HG02938 (cell line): ENCODE measurements around the gene ZNF101.

Experiments used
- ATAC-seq: cut with Tn5 transposase; IDR thresholded peaks from one replicate; pipeline ENCODE4 v1.9.1; 2021; ENCODE audit warnings: mild to moderate bottlenecking, moderate library complexity; ENCODE audit not compliant: unreplicated experiment

The ZNF101 gene

DNA sequence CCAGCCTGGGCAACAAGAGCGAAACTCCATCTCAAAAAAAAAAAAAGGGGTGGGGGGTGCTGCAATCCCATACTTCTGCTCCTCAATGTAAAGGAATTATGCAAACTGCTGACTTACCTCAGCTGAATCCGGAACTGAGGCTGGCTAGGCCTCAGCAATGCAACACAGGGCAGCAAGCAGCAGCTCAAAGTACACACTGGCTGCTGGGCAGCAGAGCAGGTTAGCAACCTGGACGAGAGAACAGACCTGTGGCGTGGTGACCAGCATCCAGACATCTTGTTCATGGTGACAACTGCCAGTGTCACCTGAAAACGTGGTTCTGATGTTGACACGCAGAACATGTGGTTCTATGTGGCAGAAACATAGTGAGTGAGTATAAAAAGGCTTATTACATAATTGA is 36.2 kb downstream of the ZNF101 start:
- ATAC-seq, result no peak

DNA sequence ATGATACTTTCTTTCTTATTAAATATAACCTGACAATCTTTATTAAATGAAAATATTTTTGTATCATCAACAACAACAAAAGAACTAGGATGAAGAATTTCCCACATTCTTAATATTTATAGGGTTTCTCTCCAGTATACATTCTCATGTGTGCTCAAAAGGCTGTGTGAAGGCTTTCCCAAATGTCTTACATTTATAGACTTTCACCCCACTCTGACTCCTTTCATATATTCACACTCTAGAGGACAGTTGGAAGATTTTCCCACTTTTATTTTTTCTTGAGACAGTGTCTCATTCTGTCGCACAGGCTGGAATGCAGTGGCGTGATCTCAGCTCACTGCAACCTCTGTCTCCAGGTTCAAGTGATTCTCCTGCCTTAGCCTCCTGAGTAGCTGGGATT is 41.9 kb downstream of the ZNF101 start:
- no peak for ATAC-seq

- no peak for ATAC-seq
These were observed 42.8 kb downstream of the ZNF101 start for GRCh38 chr19:19711306-19711933.

GRCh38 chr19:19711934-19712828 is 43.5 kb downstream of the ZNF101 start:
- no peak for ATAC-seq

GRCh38 chr19:19719798-19720197 is 51.2 kb downstream of the ZNF101 start:
- no peak for ATAC-seq

DNA sequence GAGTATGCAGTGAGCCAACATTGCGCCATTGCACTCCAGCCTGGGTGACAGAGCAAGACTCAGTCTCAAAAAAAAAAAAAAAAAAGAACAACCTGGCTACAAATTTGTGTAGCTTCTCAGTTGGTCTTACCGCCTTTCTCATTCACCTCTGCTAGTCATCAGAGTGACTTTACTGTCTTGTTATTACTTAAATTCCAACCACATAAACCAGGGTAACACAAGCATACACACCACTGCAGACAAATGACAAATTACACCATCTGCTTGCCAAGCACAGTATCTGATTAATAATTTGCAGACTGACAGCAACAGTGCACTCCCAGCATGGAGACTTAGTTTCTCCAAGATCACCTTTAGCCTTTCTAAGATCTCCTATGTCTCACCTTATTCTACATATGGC is 53.3 kb downstream of the ZNF101 start:
- no peak for ATAC-seq

DNA sequence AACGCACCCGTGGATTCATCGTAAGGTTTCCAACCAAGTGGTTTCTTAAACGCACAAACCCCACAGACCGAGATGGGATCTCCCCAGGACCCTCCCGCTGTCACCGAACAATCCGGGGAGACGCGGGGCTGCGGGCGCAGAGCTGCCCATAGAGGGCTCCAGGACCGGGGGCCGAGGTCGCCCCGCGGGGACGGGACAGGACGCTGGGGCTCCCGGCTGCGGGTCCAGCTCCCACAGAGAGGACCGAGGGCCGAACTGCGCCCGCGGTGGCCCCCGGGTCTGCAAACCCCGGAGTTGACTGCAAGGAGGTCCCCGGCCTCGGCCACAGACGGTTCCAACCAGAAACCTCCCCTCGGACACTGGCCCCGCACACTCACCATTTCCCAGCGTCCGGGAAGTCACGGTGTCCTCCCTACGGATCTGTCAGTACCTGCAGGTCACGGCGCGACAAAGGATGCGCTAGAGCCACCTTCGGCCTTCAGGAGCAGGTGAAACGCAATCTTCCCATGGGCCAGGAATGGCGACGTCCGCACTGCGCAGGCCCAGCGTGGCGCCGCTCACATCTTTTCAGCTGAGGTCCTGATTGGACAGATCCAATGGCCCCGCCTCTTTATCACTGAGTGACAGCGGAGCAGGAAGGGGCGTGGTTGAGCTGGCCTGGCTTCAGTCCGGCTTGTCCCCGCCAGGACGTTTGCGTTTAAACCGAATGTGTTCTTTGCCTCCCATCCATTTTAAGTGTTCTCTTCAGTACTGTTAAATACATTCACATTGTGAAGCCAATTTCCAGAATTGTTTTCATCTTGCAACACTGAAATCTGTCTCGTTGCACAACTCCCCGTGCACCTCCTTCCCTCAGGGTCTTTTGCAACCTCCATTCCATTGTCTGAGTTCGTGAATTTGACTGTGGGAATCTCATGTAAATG is 64.2 kb downstream of the ZNF101 start, which contains the start of gene ZNF14:
Gene ZNF14 (minus strand): TSS at position 534 of the 923 bp plus-strand sequence. CDS start 154 bp downstream, at position 380.
- peak; percentile 99 for ATAC-seq
